Adrenal gland (tissue), 12 donors: ENCODE data around the gene POLR1A. TPM values are rescaled to one million over a fixed set of nuclear protein-coding genes. Genes with fewer than 3 reads are reported as not detected.

ENCODE experiments used
- DNase-seq, 7 donors: peaks; one replicate each; pipeline ENCODE4 v3.0.0-alpha.2; 2019 to 2020
- H3K27ac ChIP-seq, 5 donors: fragments of 200-600 bp; sonication (generic) in 4 of 5; 1 replicate in 3 of 5; 2 replicates in 2 of 5; pipeline versions ENCODE4 v1.5.1 to v1.8.0; 2016 to 2020; ENCODE audit warnings: mild to moderate bottlenecking in 1 of 5
- H3K27me3 ChIP-seq: fragments of 200-600 bp; 2 replicates; pipeline ENCODE4 v1.8.0; 2021
- H3K36me3 ChIP-seq, 2 donors: fragments of 200-600 bp; replicated peaks in 1 of 2; 1 replicate in 1 of 2; 2 replicates in 1 of 2; pipeline versions ENCODE4 v1.5.1 to v1.8.0; 2018 to 2022
- H3K4me1 ChIP-seq, 2 donors: fragments of 200-600 bp; replicated peaks in 1 of 2; 1 replicate in 1 of 2; 2 replicates in 1 of 2; pipeline versions ENCODE4 v1.5.1 to v1.8.0; 2018 to 2021
- H3K4me3 ChIP-seq, 4 donors: fragments of 200-600 bp; sonication (generic) in 3 of 4; one replicate each; pipeline ENCODE4 v1.5.1; 2016 to 2018
- H3K9me3 ChIP-seq, 3 donors: fragments of 200-600 bp; sonication (generic) in 1 of 3; replicated peaks in 1 of 3; 1 replicate in 2 of 3; 2 replicates in 1 of 3; pipeline versions ENCODE4 v1.5.1 to v1.8.0; 2016 to 2021
- POLR2A ChIP-seq, 2 donors: fragments of 450-650 bp; IDR thresholded peaks; one replicate each; pipeline ENCODE4 v1.6.1; 2017; ENCODE audit warnings: antibody characterized with exemption in 2 of 2, mild to moderate bottlenecking in 2 of 2, moderate library complexity in 1 of 2
- WGBS, 4 donors: extraction: QIAGEN DNeasy Blood & Tissue Kit in 2 of 4; methylation state at CpG; one replicate each; pipeline versions ENCODE4 v1.1.5 to v1.1.7; 2013 to 2017; 5-methylcytosine and 5-hydroxymethylcytosine counted together
- intact Hi-C, 2 donors: fragments of 100-400 bp; cut with DNase I; formaldehyde crosslinking; loops; one replicate each; pipeline versions ENCODE4 v1.14.1 to v1.15.0; 2022 to 2023
- polyA plus RNA-seq, 3 donors: library from polyadenylated mRNA; stranded (reverse); fragments of 200-250 nt in 2 of 3; fragments of 350-450 nt in 1 of 3; fragmentation: Illumina TruSeq in 1 of 3; extraction: RNeasy Lipid Tissue Mini Kit (QIAGEN cat#74804) in 1 of 3; gene quantifications; one replicate each; pipeline ENCODE4 v1.2.3, GENCODE V29; 2013 to 2014
- total RNA-seq, 9 donors: library from RNA; depleted of rRNA in 4 of 9; stranded (reverse); fragments of >200 nt in 4 of 9; fragments of 120-200 nt in 1 of 9; fragmentation: NEBNext Ultra II Directional in 1 of 9; extraction: Animal tissue kit (Norgen Biotek cat#: 25700) in 1 of 9; gene quantifications; one replicate each; pipeline versions ENCODE4 v1.1.0 to v1.2.4, GENCODE V29; 2013 to 2023
- TF ChIP-seq, protein P1 (sequence below), 6 experiments: fragments of 450-650 bp in 4 of 6; fragments of 200-600 bp in 2 of 6; sonication (generic) in 1 of 6; IDR thresholded peaks; 1 replicate in 5 of 6; 2 replicates in 1 of 6; pipeline versions ENCODE4 v1.5.1 to v1.8.0; 2016 to 2021; ENCODE audit warnings: antibody characterized with exemption in 6 of 6, mild to moderate bottlenecking in 2 of 6, moderate library complexity in 1 of 6
- donor health status: healthy with polysubstance abuse.
- donor health status: Bipolar disorder and iron deficiency.
- donor health status: DM: yes; HTN: yes; CAD: no.
- donor health status: DM: no; HTN: no; CAD: no.
- donor health status: DM: no; HTN: no; CAD: no.
- donor health status: DM: yes; HTN: yes; CAD: no.

POLR1A gene
- total and polyA plus RNA-seq, 12 donors = 4.6 to 50.1 (median 26.2) TPM

DNA sequence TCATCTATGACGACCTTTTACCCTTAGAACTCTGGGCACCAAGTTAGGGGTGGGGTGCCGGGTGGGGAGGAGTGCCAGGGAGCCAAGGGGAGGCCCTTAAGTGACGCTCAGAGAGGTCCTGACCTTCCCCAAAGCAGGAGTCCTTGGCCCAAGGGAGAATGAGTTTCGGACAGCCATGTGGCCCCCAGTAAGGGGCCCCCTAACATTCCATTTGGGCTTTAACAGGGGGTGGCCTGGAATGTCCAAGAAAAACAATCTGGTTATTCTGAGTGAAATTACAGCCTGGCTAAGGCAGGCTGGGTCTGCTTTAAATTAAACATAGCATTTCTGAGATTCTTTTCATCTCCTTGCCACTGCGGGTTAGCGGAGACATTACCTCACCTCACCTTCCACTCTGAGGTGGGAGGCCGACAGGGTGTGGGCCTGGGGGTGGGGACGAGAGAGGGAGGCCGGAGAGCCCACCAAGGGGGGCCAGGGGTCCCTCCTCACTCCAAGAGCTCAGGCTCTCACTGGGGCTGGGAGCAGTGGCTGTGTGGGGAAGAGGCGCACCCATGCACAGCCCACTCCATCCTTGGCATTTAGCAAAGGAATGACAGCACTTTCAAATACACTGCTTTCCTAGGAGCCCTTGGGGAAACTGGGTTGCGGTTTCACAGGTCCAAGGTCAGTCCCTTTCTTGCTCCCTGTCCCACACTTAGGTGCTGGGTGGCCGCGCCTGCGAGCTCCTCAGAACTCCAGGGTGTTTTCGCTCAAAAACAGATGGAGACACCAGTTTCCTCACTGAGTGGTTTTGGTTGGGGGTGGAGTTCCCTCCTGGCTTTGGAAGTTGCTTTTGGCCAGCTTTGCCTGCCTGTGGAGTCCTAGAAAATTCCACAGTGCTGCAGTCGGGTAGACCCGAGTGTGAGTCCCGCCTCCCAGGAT, 107.4 kb downstream of the POLR1A start:
- intact Hi-C loops = no loop called here
- WGBS, 4 donors = 41 to 52% (median 42%) methylated on average over 18 of the region's 18 CpGs
- H3K27me3 ChIP-seq = no peaks in the 10 kb centered on the region
- H3K4me1 ChIP-seq = peaks cover 43 to 56% of the 10 kb centered on the region in 2 donors
- TF ChIP-seq, protein P1, sequence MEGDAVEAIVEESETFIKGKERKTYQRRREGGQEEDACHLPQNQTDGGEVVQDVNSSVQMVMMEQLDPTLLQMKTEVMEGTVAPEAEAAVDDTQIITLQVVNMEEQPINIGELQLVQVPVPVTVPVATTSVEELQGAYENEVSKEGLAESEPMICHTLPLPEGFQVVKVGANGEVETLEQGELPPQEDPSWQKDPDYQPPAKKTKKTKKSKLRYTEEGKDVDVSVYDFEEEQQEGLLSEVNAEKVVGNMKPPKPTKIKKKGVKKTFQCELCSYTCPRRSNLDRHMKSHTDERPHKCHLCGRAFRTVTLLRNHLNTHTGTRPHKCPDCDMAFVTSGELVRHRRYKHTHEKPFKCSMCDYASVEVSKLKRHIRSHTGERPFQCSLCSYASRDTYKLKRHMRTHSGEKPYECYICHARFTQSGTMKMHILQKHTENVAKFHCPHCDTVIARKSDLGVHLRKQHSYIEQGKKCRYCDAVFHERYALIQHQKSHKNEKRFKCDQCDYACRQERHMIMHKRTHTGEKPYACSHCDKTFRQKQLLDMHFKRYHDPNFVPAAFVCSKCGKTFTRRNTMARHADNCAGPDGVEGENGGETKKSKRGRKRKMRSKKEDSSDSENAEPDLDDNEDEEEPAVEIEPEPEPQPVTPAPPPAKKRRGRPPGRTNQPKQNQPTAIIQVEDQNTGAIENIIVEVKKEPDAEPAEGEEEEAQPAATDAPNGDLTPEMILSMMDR (IDR thresholded peaks at IDR 0.05) = no peak
- TF ChIP-seq POLR2A (IDR thresholded peaks at IDR 0.05) = no peak
- H3K36me3 ChIP-seq = no peaks in the 10 kb centered on the region
- no peak overlapping the region for H3K4me3 ChIP-seq
- peak in 3 of 7 donors; percentile 39 to 63 (median 43) for DNase-seq
- H3K9me3 ChIP-seq = no peaks in the 10 kb centered on the region
- H3K27ac ChIP-seq = peak overlapping the region in 4 of 5 donors; percentile 46 to 90 (median 76)

DNA sequence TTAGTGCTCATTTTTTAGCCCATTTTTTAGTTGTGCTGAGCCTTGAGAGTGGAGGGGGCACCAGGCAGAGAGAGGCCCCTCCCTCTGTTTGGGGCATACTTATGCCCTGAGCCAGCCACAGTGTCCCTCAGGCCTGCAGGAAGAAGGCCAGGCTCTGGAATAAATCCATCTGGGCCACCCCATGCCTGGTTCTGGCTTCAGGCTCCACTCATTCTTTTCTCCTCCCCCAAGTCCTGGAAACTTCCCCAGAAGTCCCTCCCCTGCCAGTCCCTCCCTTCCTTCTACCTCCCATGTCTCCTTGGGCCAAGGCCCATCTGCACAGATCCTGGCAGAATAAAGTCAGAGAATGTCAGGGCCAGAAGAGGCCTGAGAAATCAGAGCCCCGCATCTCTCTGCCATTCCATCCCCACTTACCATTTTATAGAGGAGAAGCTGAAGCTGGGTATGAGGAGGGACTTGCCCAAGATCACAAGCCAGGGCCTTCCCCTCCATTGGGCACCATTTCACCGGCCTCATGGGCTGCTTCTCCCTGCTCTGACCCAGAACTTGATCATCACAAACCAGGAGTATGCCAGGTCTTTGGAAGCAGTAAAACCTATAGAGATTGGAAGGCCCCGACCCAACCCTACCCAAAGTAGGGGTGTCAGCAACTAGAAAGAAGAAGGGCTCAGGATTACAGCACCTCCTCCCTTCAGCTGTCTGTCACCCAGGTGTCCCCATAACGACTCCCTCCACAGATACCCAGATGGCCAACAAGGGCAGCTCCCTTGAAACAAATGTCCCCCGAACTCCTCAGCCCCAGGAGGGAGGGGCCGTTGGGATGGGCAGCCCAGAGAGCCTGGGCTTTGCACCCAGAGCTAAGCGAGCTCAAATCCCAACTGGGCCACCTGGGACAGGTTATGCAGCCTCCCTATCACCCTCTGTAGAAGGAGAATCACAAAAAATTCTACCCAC, 108.4 kb downstream of the POLR1A start:
- intact Hi-C loops = no loop called here
- TF ChIP-seq POLR2A (IDR thresholded peaks at IDR 0.05) = peak in 1 of 2 donors; percentile 27
- TF ChIP-seq, protein P1 (IDR thresholded peaks at IDR 0.05) = no peak
- Histone ChIP-seq H3K9me3 (no peaks in the 10 kb centered on the region), H3K27ac (peak overlapping the region; percentile 29 to 90 (median 74)), H3K4me3 (no peak overlapping the region), H3K27me3 (no peaks in the 10 kb centered on the region), H3K36me3 (no peaks in the 10 kb centered on the region), H3K4me1 (peaks cover 43 to 58% of the 10 kb centered on the region in 2 donors)
- 71 to 79% (median 73%) methylated on average over 4 to 7 of the region's 7 CpGs for WGBS, 4 donors
- DNase-seq = peak; percentile 76 to 91 (median 84)

DNA sequence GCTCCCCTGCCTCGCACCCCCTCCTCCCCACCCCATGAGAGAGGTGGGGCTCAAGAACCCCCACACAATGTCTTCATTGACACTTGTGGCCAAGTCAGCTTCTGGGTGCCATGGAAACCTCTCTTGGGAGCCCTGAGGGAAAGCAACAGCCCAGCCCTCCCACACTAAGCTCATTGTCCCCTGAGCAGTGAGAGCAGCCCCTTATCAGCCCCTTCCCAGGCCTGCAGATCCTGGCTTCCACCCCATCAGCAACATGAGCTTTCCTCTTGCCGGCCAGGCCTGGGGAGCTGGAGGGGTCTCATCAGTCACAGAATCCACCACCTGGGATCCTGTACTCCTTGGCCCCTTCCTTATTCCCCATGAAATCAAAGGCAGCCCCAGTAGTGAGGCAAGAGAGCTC, 109.1 kb downstream of the POLR1A start:
- H3K4me1 ChIP-seq = peaks cover 43 to 58% of the 10 kb centered on the region in 2 donors
- H3K27ac ChIP-seq = peak overlapping the region in 4 of 5 donors; percentile 46 to 90 (median 76)
- no peaks in the 10 kb centered on the region for H3K27me3 ChIP-seq
- DNase-seq = peak in 2 of 7 donors; percentile 24 to 51
- TF ChIP-seq, protein P1 (IDR thresholded peaks at IDR 0.05) = no peak
- TF ChIP-seq POLR2A (IDR thresholded peaks at IDR 0.05) = no peak
- WGBS, 4 donors = 40 to 81% (median 68%) methylated on average over 1 to 2 of the region's 2 CpGs
- H3K4me3 ChIP-seq = no peak overlapping the region
- no peaks in the 10 kb centered on the region for H3K9me3 ChIP-seq
- intact Hi-C loops = no loop called here
- no peaks in the 10 kb centered on the region for H3K36me3 ChIP-seq
